ENCODE measurements around the gene ZNRF4.

ZNRF4 gene

GRCh38 chr19:5498830-5499550, 43.8 kb downstream of the ZNRF4 start:
- H3K4me1 ChIP-seq (ENCODE audit: insufficient read depth, low read length, poor library complexity, severe bottlenecking) = no peaks in the 10 kb centered on the region
- H3K79me2 ChIP-seq (ENCODE audit: insufficient read depth, low read length) = no peaks in the 10 kb centered on the region
- no peak overlapping the region for H3K9ac ChIP-seq (ENCODE audit: low read depth, low read length, poor library complexity, severe bottlenecking)
- no peak overlapping the region for H3K4me2 ChIP-seq (ENCODE audit: low read depth, low read length, poor library complexity, severe bottlenecking)
- H3K4me3 ChIP-seq (ENCODE audit: low read length, poor library complexity, severe bottlenecking) = no peak overlapping the region
- no peaks in the 10 kb centered on the region for H3K36me3 ChIP-seq (ENCODE audit: insufficient read depth, low read length)
- no peaks in the 10 kb centered on the region for H3F3A ChIP-seq (ENCODE audit: low read depth)
- no peak overlapping the region for H2AFZ ChIP-seq (ENCODE audit: low read length)
- peaks cover 8% of the 10 kb centered on the region; the same call in 1 of the 2 replicates for H3K9me3 ChIP-seq (ENCODE audit: insufficient read depth, low read depth, low read length)
- H3K27me3 ChIP-seq (ENCODE audit: insufficient read depth, low read length, poor library complexity, severe bottlenecking) = no peaks in the 10 kb centered on the region
- no peaks in the 10 kb centered on the region for H4K20me1 ChIP-seq (ENCODE audit: insufficient read depth, low read length, poor library complexity, severe bottlenecking)
- no peak for TF ChIP-seq EZH2phosphoT487 (IDR thresholded peaks at IDR 0.05; ENCODE audit: borderline replicate concordance)
- TF ChIP-seq CTCF (conservative IDR thresholded peaks at IDR 0.05; ENCODE audit: low read length) = no peak
- no peaks in the 10 kb centered on the region for H3K9me2 ChIP-seq (replicated peaks; ENCODE audit: low read depth, low read length)

GRCh38 chr19:5501907-5502306, 46.7 kb downstream of the ZNRF4 start:
- Histone ChIP-seq H2AFZ (ENCODE audit: low read length) (no peak overlapping the region), H3F3A (ENCODE audit: low read depth) (no peaks in the 10 kb centered on the region), H3K27me3 (ENCODE audit: insufficient read depth, low read length, poor library complexity, severe bottlenecking) (no peaks in the 10 kb centered on the region), H3K79me2 (ENCODE audit: insufficient read depth, low read length) (no peaks in the 10 kb centered on the region), H4K20me1 (ENCODE audit: insufficient read depth, low read length, poor library complexity, severe bottlenecking) (no peaks in the 10 kb centered on the region), H3K4me3 (ENCODE audit: low read length, poor library complexity, severe bottlenecking) (no peak overlapping the region), H3K36me3 (ENCODE audit: insufficient read depth, low read length) (no peaks in the 10 kb centered on the region), H3K9me3 (ENCODE audit: insufficient read depth, low read depth, low read length) (peaks cover 14% of the 10 kb centered on the region; the same call in 1 of the 2 replicates), H3K9ac (ENCODE audit: low read depth, low read length, poor library complexity, severe bottlenecking) (no peak overlapping the region), H3K4me2 (ENCODE audit: low read depth, low read length, poor library complexity, severe bottlenecking) (no peak overlapping the region), H3K9me2 (replicated peaks; ENCODE audit: low read depth, low read length) (no peaks in the 10 kb centered on the region), H3K4me1 (ENCODE audit: insufficient read depth, low read length, poor library complexity, severe bottlenecking) (no peaks in the 10 kb centered on the region)
- TF ChIP-seq EZH2phosphoT487 (IDR thresholded peaks at IDR 0.05; ENCODE audit: borderline replicate concordance) = no peak
- no peak for TF ChIP-seq CTCF (conservative IDR thresholded peaks at IDR 0.05; ENCODE audit: low read length)

- no peak overlapping the region for H3K9ac ChIP-seq (ENCODE audit: low read depth, low read length, poor library complexity, severe bottlenecking)
- H3F3A ChIP-seq (ENCODE audit: low read depth) = no peaks in the 10 kb centered on the region
- no peaks in the 10 kb centered on the region for H3K36me3 ChIP-seq (ENCODE audit: insufficient read depth, low read length)
- no peaks in the 10 kb centered on the region for H3K27me3 ChIP-seq (ENCODE audit: insufficient read depth, low read length, poor library complexity, severe bottlenecking)
- no peaks in the 10 kb centered on the region for H3K79me2 ChIP-seq (ENCODE audit: insufficient read depth, low read length)
- no peak; the same call in 1 of the 2 replicates for TF ChIP-seq CTCF (conservative IDR thresholded peaks at IDR 0.05; ENCODE audit: low read length)
- TF ChIP-seq EZH2phosphoT487 (IDR thresholded peaks at IDR 0.05; ENCODE audit: borderline replicate concordance) = no peak
- H3K4me1 ChIP-seq (ENCODE audit: insufficient read depth, low read length, poor library complexity, severe bottlenecking) = no peaks in the 10 kb centered on the region
- no peak overlapping the region for H3K4me2 ChIP-seq (ENCODE audit: low read depth, low read length, poor library complexity, severe bottlenecking)
- H2AFZ ChIP-seq (ENCODE audit: low read length) = no peak overlapping the region
- no peaks in the 10 kb centered on the region for H4K20me1 ChIP-seq (ENCODE audit: insufficient read depth, low read length, poor library complexity, severe bottlenecking)
- H3K9me2 ChIP-seq (replicated peaks; ENCODE audit: low read depth, low read length) = no peaks in the 10 kb centered on the region
- peaks cover 14% of the 10 kb centered on the region; the same call in 1 of the 2 replicates for H3K9me3 ChIP-seq (ENCODE audit: insufficient read depth, low read depth, low read length)
- H3K4me3 ChIP-seq (ENCODE audit: low read length, poor library complexity, severe bottlenecking) = no peak overlapping the region
Measured at GRCh38 chr19:5503598-5503997, 48.4 kb downstream of the ZNRF4 start.
